Activated CD4-positive, CD25-positive, alpha-beta regulatory T cell treated with anti-CD3 and anti-CD28 coated beads, Interleukin-2, amount 50 U/mL, for 72 hours (primary cell): Measurements from ENCODE around the gene SGSM1.
"Not testable (repeated sequence)": the region's sequence is repeated elsewhere in the genome, so short reads cannot be mapped to it uniquely, and the experiment has no call there.

Experiments
- DNase-seq: peaks from one replicate; pipeline ENCODE4 v3.0.0; 2021

The SGSM1 gene

GRCh38 chr22:24901448-24901847 is 95.4 kb downstream of the SGSM1 start:
- DNase-seq, result no peak

GRCh38 chr22:24905909-24906308 is 99.9 kb downstream of the SGSM1 start:
- DNase-seq, result no peak

DNA sequence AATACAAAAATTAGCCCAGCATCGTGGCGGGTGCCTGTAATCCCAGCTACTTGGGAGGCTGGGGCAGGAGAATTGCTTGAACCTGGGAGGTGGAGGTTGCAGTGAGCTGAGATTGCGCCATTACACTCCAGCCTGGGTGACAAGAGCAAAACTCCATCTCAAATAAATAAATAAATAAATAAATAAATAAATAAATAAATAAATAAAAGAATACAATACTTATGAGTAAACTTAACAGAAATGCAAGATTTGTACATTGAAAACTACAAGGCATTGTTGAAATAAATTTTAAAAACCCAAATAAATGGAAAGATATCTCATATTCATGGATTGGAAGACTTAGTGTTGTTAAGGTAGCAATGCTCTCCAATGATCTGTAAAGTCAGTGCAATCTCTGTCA is 101.1 kb downstream of the SGSM1 start:
- not testable (repeated sequence) for DNase-seq

GRCh38 chr22:24920029-24920428 is 114.0 kb downstream of the SGSM1 start:
- no peak for DNase-seq

DNA sequence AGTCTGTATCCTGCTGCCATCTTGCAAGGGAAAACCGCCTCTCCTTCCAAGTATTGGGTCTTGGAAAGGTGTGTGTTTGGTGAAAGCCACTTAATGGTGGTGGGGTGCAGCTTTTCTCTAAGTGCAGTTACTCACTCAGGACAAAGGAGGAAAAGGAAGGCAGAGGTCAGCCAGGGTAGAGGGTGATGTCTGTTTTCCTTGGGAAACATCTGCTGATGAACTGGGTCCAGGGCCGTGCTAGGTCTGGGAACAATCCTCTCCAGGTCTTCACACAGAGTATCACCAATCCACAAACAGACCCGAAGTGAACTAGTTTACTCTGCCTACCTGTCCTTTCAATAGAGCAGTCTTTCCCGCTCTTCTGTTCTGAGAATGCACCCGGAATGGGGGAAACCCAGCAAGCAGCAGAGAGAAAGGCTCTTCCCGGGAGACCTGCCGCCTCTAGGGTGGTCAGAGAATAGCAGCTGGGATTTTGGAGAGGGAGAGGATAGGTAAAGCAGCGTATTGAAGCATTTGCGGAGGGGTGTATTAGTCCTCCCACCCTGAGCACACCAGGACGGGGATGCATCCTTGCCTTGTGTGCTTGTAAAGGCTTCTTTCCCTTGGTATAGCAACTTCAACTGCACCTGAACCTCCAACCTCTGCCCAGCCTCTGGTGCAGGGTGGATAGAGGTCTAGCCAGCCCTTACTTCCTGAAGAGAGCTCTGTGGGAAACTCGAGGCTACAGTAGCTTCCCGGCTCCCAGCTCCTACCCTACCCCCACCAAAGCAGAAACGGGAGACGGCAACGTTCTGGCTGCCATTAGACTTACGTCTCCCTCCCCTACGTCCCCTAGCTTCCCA is 119.8 kb downstream of the SGSM1 start:
- no peak for DNase-seq

GRCh38 chr22:24926428-24926725 is 120.4 kb downstream of the SGSM1 start:
- DNase-seq, result no peak

GRCh38 chr22:24926849-24927579 is 121.0 kb downstream of the SGSM1 start:
- no peak for DNase-seq

DNA sequence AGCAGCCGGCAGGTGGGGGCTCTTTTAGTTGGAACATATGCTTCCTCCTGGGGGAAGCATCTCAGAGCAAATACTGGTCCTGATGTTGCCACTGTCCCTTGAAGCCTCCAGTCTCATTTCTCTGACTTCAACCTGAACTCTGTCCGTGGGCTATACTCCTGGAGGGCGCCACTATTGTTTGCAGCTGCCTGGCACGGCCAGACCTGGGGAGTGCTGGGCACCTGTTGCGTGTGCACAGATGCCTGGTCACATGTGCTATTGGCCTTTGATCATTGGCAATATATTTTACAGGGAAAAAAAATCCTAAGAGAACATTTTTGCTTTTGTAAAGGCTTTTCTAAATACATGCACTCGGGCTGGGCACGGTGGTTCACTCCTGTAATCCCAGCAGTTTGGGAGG is 122.3 kb downstream of the SGSM1 start:
- DNase-seq, result no peak

GRCh38 chr22:24930678-24931077 is 124.7 kb downstream of the SGSM1 start:
- no peak for DNase-seq

DNA sequence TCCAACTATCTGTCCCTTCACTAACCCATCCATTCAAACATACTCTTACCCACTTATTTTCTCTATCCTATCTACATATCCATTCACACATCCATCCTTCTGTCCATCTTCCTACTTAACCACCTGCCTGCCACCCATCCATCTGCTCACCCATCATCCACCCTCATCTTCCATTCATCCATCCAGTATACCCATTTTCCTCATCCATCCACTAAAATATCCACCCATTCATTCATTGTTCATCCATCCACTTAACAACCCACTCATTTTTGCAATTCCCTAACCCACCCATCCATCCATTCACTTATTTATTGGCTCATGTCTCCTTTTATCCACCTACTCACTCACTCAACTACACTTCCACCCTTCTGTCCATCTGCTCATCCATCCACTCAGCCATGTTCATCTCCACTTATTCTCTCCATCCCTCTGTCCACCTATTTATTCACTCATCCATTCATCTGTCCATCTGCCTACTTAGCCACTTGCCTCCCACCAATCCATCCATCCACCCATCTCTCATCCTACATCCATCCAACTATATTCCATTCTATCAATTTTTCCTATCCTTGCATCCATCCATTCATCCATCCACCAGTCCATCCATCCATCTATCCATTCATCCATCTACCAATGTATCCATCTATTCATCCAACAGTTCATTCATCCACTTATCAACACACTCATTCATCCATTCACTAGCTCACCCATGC is 129.9 kb downstream of the SGSM1 start:
- DNase-seq, result no peak

GRCh38 chr22:24937114-24937513 is 131.1 kb downstream of the SGSM1 start:
- DNase-seq, result no peak

- DNase-seq, result no peak
Observed at GRCh38 chr22:24938741-24939341, 132.8 kb downstream of the SGSM1 start.

GRCh38 chr22:24942301-24942700 is 136.3 kb downstream of the SGSM1 start:
- no peak for DNase-seq

- no peak for DNase-seq
Observed at GRCh38 chr22:24944217-24944937, 138.4 kb downstream of the SGSM1 start.

GRCh38 chr22:24945430-24945829 is 139.4 kb downstream of the SGSM1 start:
- no peak for DNase-seq

DNA sequence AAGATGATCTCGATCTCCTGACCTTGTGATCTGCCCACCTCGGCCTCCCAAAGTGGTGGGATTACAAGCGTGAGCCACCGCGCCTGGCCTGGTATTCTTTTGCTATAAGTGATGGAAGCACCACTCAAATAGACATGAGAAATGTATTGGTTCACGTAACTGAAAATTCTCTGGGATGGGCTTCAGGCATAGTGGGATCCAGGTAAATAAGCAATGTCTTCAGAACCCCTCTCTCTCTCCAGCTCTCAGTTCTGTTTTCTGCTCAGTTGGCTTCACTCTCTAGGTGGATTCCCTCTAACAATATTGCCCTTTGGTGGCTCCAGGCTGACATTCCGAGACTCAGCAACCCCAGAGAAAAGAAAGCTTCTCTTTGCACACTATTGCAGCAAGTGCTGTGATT is 141.4 kb downstream of the SGSM1 start:
- DNase-seq, result no peak

GRCh38 chr22:24947881-24948280 is 141.9 kb downstream of the SGSM1 start:
- no peak for DNase-seq

DNA sequence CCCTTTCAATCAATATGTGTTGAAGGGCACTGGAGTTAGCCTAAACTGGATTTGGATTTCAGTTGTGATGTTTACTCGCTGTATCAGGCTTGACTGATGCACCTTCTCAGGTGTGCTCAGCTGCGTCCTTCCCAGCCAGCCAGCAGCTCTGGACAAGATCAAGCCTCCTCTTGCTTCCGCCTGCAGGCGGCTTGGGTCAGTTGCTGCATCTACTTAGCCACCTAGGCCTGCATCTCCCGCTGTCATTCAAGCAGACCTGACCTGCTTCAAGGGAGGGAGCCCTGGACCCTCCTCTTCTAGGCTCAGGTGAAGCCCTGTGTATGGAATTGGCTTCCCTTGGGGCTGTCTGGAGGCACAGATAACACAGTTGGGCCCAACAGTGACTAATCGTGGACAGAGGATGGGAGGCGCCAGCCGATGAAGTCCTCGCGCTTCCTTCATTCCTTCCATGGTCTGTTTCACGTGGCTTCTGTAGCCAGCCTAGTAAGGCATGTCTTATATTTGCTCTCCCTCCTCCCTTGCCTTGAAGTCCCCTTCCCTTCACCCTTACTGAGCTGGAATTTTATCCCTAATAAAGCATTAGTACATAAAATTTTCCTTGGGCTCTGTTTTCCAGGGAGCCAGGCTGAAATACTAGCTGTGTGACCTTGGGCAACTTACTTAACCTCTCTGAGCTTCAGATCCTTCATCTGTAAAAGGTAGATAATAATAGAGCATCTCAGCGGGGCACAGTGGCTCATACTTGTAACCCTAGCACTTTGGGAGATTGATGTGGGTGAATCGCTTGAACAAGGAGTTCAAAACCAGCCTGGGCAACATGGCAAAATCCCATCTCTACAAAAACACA is 142.6 kb downstream of the SGSM1 start:
- no peak for DNase-seq

DNA sequence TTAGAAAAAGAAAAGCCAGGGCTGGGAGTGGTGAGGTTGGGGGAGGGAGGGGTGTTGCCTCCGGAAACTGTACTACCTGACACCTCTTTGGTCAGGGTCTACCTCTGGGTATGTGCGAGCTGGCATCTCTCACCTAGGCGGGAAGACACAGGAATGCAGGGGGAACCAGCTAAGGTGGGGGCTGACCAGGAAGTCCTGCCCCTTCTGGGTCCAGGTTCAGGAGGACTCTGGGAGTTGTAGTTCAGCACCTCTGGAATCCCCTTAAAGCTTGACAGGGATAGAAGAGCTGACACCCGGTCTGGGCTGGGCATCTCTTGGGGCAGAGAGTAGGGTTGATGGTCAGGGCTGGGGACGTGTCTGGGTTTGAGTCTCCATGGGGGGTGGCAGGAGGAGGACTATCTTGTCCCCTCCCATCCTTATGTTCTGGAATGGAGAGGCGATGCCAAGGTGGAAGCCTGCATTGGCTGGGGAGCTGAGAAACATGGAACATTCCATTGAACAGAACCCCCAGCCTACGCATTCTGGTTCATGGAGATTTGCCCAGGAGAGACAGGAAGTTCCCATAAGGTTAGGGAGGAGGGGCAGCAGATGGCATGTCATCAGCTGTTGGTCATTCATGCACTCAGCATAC is 144.4 kb downstream of the SGSM1 start:
- no peak for DNase-seq

DNA sequence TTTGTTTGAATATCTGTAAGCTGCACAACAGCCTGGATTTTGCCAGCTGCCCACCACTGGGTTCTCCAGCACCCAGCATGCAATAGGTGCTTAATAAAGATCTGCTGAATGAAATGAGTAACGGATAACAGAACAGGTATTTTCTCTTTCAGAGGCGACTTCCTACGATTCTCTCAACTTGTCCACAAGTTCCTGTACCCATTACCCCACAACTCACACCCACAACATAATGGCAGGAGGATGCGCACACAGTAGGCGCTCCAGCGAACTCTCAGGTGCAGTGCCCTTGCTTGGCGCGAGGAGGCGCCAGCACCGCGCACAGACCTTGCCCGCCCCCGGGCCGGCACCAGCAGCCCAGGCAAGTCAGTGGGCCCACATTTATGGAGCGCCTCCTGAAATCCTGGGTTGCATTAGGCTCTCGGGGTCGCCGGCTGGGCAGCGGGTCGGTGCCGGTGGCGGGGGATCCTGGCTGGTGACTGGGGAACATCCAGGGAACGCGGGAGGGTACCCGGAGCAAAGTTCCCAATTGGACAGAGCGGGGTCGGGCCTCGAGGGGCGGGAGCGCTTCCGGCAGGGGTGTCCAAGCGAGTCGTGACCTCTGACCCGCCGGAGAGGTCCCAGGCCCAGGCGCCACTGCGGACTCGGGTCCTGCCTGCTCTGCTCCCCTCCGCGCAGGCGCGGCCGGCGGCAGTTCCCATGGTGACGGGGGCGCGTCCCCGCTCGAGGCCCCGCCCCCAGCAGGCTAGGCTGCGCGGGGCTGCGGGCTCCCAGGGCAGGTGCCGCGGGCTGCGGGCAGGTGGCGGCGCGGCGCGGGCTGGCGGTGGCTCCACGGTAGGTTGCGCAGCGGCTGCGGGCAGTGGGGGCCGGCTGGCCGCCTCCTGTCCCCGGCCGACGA is 146.2 kb downstream of the SGSM1 start, which contains the start of gene KIAA1671:
Gene KIAA1671, plus strand, starts transcription at position 775 of the 895 bp plus-strand sequence. CDS start 75,284 bp downstream, outside the sequence.
- peak; percentile 90 for DNase-seq
